ENCODE results near the gene CMTM6.
A peak's percentile ranks its signal among the peaks of the same experiment; 100 is the strongest.
"Not testable (repeated sequence)": the region's sequence is repeated elsewhere in the genome, so short reads cannot be mapped to it uniquely, and the experiment has no call there.

Gene CMTM6

GRCh38 chr3:32498992-32499391, 3.7 kb downstream of the CMTM6 start:
- DNase-seq = no peak

GRCh38 chr3:32498252-32498651, 4.4 kb downstream of the CMTM6 start:
- DNase-seq = no peak

- no peak for DNase-seq
Observed at GRCh38 chr3:32495609-32496008, 7.0 kb downstream of the CMTM6 start.

- no peak for DNase-seq
Observed at GRCh38 chr3:32495085-32495484, 7.6 kb downstream of the CMTM6 start.

GRCh38 chr3:32493437-32494414, 8.9 kb downstream of the CMTM6 start:
- DNase-seq = no peak

DNA sequence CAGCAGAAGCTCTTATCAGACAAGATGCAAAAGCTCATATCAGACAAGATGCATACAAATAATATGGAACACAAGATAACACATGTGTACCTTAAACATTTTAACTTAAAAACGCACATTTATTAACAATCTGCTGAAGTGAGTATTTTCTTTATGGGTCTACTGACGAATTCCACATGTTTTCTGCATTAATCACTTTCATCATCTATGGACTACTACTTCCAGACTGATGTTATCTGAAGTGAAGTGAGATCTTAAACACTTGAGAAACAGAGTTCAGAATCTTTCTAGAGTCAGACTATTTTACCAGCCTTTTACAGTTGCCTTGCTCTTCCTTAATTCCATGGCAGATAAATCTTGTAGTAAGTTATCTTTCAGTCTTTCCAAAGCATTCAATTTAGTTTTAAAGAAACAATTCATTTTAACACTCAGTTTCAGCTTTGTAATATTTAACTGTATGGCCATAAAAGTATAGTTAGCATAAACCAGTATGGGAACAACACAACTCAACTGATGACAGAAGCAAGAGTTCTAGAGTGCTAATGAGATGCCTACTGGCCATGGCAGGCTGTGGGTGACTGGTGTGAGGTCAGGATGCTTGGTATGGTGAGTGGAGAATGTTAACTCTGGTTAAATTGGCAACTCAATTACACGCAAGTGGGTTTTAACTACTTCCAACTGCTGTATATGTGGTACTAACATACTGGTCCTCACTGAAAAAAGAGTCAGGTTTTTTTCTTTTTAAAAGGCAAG, 9.8 kb downstream of the CMTM6 start:
- no peak for DNase-seq

- no peak for DNase-seq
Observed at GRCh38 chr3:32488474-32489008, 14.1 kb downstream of the CMTM6 start.

GRCh38 chr3:32487781-32488473, 14.7 kb downstream of the CMTM6 start:
- DNase-seq = no peak

DNA sequence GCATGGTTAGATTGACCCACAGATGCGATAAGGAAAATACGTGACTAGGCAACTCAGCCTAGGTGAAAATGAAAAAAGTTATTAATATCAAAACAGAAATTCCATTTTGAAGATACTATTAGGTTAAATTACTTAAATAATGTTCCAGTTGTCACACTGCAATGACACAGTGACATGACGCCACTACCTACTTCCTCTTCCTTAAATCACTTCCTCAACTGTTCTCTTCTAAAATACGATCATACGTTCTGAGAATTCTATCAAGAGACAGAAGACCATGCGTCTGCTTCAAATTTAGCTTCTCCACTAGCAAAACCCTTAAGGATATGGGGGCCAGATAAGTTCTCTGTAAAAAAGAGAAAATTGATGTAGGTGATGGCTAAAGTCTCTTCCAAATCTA, 18.2 kb downstream of the CMTM6 start:
- DNase-seq = no peak

DNA sequence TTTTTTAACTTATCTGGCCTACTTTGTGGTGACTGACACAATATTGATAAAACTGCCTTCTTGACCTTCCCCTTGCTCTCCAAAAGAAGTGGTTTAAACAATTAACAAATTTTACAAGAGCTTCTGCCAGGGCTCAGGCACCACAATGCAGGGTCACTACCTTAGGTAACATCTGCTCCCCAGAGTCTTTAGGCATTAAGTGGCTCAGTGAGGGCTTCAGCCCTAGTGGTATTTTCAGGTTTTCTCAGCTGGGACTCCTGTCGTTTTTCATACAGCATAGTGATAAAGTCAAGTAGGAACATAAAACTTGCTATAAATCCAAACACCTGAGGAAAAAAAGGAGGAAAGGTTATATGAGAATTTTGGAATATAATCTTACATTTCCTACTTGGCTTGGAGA, 18.9 kb downstream of the CMTM6 start:
- DNase-seq = no peak

DNA sequence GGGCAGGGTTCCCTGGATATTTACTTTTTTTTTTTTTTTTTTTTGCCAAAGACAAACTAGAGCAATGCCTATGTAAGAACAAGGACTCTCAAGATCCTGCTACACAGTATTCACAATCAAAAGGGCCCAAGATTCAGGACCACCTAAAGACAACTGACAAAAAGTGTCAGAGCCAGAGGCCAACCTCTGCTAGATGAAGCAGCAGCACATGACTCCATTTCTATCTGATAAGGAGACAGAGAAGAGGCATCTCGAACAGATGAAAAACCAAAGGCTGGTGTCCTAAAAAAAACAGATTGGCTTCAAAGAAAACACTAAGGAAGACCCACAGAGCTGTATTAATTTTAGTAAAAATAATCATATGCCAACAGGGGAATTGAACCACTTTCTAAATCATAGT, 20.0 kb downstream of the CMTM6 start:
- no peak for DNase-seq

DNA sequence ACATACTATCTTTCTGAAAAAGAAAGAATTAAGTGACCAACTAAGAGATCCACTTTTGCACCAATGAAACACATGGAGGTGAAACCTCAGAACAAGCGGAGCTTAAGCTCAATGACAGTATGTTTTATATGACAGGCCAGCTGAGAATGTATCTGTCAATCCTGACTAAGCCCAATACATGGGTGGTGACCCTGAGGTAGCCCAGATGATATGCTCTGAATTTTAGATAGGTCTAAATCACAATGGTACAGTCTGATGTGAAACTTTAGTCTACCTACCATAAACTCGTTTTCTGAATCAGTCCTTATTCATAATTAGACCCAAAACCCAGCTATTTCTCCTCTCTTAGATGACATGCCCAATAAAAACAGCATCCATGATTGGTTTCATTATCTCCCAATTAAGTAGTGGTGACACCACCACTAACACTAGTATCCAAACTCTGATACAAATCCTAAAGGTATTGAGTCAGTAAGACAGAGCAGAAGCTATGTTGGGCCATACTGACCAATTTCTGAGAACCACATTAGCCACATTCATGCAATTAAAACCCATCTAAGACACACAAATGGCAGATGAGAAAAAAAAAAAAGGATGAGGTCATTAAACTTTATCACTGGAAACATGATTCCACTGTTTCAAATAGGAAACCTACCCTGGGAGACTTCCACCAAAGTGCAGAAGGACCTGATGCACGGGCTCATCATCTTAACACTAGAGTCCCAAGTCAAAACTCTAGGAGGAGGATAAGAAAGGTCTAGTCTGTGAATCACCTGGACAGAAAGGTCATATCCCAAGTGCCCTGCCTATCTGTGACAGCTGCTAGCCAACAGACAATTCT, 20.6 kb downstream of the CMTM6 start:
- DNase-seq = no peak

DNA sequence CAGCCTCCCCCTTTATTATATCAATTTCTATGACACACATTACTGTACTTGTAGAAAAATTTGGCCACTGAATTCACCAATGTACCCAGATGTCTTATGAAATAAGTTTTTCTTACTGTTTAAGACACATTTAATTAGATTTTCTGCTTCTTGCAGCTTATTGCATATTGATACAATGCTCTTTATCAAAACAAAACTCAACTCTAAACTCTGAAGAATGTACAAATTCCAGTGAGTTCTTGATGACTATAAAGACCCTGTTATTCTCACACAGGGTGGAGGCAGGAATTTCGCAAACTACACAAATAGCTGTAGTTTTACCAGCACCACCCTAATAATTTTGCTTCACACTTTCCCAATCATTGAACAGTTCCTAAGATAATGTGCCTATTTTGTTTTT, 22.0 kb downstream of the CMTM6 start:
- no peak for DNase-seq

DNA sequence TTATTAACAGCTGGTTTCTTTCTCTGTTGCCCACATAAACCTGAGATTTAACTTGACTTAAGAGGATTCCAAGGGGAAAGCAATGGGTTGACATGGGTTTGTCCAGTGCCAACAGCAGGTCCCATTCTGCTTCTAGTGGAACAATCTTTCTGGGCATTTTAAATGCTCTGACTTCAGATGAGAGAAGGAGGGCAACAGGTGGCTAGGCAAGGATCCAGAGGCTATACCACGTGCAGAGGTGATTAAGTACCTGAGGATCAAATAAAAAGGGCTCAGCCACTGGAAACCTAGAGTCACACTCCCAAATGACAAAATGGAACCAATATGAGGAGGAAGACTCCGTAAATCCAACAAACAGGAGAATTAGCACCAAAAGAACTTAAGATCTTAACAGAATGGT, 28.5 kb downstream of the CMTM6 start:
- DNase-seq = no peak

GRCh38 chr3:32472151-32472550, 30.5 kb downstream of the CMTM6 start:
- DNase-seq = not testable (repeated sequence)

- DNase-seq = no peak
Observed at GRCh38 chr3:32471246-32471645, 31.4 kb downstream of the CMTM6 start.

DNA sequence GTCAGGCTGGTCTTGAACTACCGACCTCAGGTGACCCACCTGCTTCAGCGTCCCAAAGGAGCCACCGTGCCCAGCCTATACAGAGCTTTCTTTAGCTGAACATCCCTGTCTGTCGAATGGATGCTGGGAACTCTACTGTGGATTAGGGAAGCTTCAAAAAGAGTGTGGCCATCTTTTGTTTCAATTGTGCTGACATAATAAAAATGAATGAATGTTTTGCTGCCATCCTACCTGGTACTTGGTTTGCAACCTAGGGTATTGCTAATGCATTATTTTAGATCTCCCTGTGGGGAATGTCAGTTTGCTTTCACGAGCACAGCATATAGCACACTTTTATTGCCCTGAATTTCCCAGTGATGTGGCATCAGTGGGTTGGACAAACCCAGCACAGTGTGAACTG, 32.3 kb downstream of the CMTM6 start:
- no peak for DNase-seq

DNA sequence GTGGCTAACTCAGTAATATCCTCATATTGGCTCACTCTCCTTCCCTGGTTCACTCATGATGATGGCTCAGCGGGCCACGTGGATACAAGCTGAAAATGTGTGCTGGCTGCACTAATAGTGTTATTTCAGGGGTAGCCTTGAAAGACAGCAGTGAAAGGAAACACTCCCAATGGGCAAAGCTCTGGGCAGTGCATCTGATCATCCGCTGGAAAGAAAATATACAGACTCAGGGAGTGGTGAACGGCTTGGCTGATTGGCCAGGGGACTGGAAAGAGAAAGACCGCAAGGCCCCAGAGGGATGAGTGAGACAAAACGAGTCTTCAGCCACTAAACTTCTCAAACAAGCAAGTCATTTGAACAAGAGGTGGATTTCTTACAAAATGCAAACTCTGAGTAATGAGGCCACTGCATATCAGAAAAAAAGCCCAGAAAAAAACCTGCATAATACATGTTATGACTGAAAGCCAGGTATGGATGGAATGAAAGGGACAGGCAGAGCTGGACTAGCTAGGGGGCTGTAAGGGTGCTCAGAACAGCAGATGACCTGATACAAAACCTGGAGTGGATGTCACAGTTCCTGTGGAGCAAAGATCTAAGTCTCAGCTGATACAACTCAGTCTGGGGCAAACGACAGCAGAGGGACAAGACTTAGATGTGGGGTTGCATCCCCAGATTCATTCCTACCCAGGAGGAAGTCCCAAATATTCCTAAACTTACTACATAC, 33.3 kb downstream of the CMTM6 start:
- no peak for DNase-seq

DNA sequence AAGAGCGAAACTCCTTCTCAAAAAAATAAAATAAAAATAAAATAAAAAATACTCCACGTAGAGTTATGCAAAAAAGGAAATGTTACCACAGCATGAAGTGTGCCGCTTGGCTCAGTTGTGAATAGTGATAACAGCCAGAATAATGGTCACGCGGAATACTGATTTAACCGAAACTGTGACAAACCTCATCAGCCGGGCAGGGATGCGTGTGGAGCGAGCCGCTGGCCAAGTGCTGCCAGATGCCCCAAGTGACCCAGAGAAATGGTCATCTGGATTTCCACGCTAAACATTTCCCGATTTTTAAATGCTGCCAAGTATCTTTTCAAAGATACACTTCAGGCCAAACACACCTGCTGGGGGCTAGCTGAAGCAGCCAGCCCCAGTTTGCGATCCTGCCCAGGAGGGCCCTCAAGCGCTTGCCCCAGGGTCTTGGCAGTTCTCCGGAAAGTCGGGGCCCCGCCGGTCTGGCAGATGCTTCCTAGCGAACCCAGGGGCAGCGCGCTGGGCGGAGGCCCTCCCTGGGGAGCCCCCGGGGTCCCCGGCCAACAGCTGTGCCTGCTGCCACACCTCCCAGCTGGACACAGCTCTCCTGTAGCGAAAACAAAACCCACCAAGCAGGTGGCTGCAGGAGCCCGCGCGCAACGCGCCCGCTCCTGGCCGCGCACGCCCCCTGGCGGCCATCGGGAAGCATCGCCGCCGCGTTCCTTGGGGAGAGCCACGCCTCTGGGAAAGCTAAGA, 35.1 kb downstream of the CMTM6 start:
- DNase-seq = peak; percentile 78

- DNase-seq = not testable (repeated sequence)
Observed at GRCh38 chr3:32466808-32467207, 35.8 kb downstream of the CMTM6 start.

DNA sequence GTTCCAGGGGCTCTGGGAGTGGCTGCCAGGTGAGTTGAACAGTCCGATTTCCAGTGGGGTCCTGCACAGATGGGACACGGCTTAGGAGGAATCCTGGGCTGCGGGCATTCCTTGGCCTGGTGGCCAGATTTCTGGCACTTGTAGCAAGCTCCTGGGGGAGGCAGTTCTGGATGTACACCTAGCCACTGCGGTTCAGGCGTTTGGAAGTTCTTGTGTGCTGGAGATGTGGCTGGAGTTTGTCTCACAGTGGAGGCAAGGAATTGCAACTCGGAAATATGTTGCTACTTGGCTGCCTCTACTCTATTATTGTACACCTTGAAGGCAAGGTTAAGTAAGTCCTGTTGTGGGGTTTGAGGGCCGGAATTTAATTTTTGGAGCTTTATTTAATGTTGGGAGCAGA, 37.9 kb downstream of the CMTM6 start:
- not testable (repeated sequence) for DNase-seq
